DMS53 (cell line): ENCODE results near the gene CERS6.

Experiments
- DNase-seq: peaks from one replicate; lab custom pipeline; 2025; lab: John Stamatoyannopoulos, UW

The CERS6 gene

GRCh38 chr2:168443818-168444217, 12.3 kb upstream of the CERS6 start:
- DNase-seq = peak; percentile 25

GRCh38 chr2:168445960-168446359, 10.1 kb upstream of the CERS6 start:
- DNase-seq = no peak

GRCh38 chr2:168448980-168449379, 7.1 kb upstream of the CERS6 start:
- no peak for DNase-seq

GRCh38 chr2:168449419-168449818, 6.7 kb upstream of the CERS6 start:
- DNase-seq = no peak

GRCh38 chr2:168450171-168450570, 5.9 kb upstream of the CERS6 start:
- no peak for DNase-seq

- no peak for DNase-seq
Measured at GRCh38 chr2:168450732-168451131, 5.3 kb upstream of the CERS6 start.

- DNase-seq = no peak
Measured at GRCh38 chr2:168452781-168453180, 3.3 kb upstream of the CERS6 start.

- no peak for DNase-seq
Measured at GRCh38 chr2:168453404-168453803, 2.7 kb upstream of the CERS6 start.

- peak; percentile 47 for DNase-seq
Measured at GRCh38 chr2:168454737-168455644, 1.1 kb upstream of the CERS6 start.

GRCh38 chr2:168456521-168457189, 583 bp downstream of the CERS6 start:
- DNase-seq = peak; percentile 80

- peak; percentile 48 for DNase-seq
Measured at GRCh38 chr2:168457190-168457895, 1.3 kb downstream of the CERS6 start.

GRCh38 chr2:168458139-168458538, 2.1 kb downstream of the CERS6 start:
- DNase-seq = no peak

GRCh38 chr2:168459256-168459655, 3.2 kb downstream of the CERS6 start:
- DNase-seq = no peak

- DNase-seq = no peak
Measured at GRCh38 chr2:168460571-168460970, 4.5 kb downstream of the CERS6 start.

GRCh38 chr2:168461178-168461941, 5.3 kb downstream of the CERS6 start:
- no peak for DNase-seq

- DNase-seq = no peak
Measured at GRCh38 chr2:168461942-168462331, 5.9 kb downstream of the CERS6 start.

- DNase-seq = no peak
Measured at GRCh38 chr2:168462543-168463045, 6.5 kb downstream of the CERS6 start.

GRCh38 chr2:168465594-168465993, 9.5 kb downstream of the CERS6 start:
- DNase-seq = no peak

- no peak for DNase-seq
Measured at GRCh38 chr2:168466190-168466737, 10.2 kb downstream of the CERS6 start.

GRCh38 chr2:168466834-168467565, 10.9 kb downstream of the CERS6 start:
- DNase-seq = no peak

GRCh38 chr2:168467729-168468128, 11.7 kb downstream of the CERS6 start:
- DNase-seq = no peak
